ENCODE results near the gene SIVA1. TPM values are rescaled to one million over a fixed set of nuclear protein-coding genes. Genes with fewer than 3 reads are reported as not detected.

The SIVA1 gene
- total and polyA plus RNA-seq, 2 of the 8 experiments (the other 6 are each of a cell fraction or from before 2014, with no cell fraction given) = 123 to 589 TPM

DNA sequence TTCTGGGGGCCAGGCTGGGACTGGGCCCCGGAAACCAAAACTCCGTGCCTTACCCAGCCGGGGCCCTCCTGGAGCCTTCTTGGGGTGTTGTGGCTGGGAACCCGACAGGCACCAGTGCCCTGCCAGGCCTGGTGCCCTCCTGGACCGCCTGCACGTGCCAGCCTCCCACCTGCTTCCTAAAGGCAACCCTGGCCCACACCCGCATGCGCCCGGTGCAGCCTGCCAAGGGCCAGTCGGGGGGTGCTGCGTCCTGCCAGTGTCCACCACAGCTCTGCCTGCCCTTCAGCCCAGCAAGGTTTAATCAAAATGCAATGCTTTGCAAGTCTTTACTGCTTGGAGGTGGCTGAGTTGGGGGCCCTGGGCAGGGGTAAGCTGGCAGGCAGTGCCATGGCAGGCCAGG lies 34.1 kb upstream of the SIVA1 start (continued):
- TF ChIP-seq CHD7 (IDR thresholded peaks at IDR 0.05; ENCODE audit: insufficient replicate concordance, low read length) = no peak
- no peak for TF ChIP-seq ZNF274 (IDR thresholded peaks at IDR 0.05; ENCODE audit: borderline replicate concordance, extremely low read depth, low read length)
- no peak for TF ChIP-seq KDM1A (IDR thresholded peaks at IDR 0.05; ENCODE audit: borderline replicate concordance, low read length)
- TF ChIP-seq NRF1 (IDR thresholded peaks at IDR 0.05; ENCODE audit: low read depth, low read length) = no peak
- no peak for TF ChIP-seq BACH1 (IDR thresholded peaks at IDR 0.05; ENCODE audit: low read length)
- no peak for TF ChIP-seq ATF3 (IDR thresholded peaks at IDR 0.05; ENCODE audit: insufficient read depth, low read depth, low read length)
- no peak for TF ChIP-seq TAF1 (IDR thresholded peaks at IDR 0.05; ENCODE audit: low read depth, low read length)
- no peak for TF ChIP-seq TEAD4 (IDR thresholded peaks at IDR 0.05; ENCODE audit: low read depth, low read length)
- TF ChIP-seq HDAC2 (IDR thresholded peaks at IDR 0.05; ENCODE audit: borderline replicate concordance in 1 of 2, low read depth in 2 of 2, low read length in 2 of 2) = no peak
- no peak for TF ChIP-seq SP4 (IDR thresholded peaks at IDR 0.05; ENCODE audit: low read length)
